Placental pericyte (primary cell): ENCODE results near the gene EIF2S3B. TPM values are rescaled to one million over a fixed set of nuclear protein-coding genes. Genes with fewer than 3 reads are reported as not detected.

Source experiments
- small RNA-seq: library from RNA; depleted of rRNA; stranded (forward); fragments of <200 nt; gene quantifications from one replicate; pipeline ENCODE3, GENCODE V24; 2012; ENCODE audit warnings: low replicate concordance
- total RNA-seq: library from RNA; depleted of rRNA; stranded (reverse); fragments of >200 nt; gene quantifications from 2 replicates; pipeline ENCODE4 v1.2.3, GENCODE V29; 2012

The EIF2S3B gene
- 0.86 and 2.8 TPM in 2 replicates for total RNA-seq

GRCh38 chr12:10505620-10506019 is at the start of gene EIF2S3B:
Gene EIF2S3B (plus strand): TSS chr12:10505890. CDS start chr12:10505903, 13 bp downstream.

Small RNA genes lying within 50 kb of the gene (small RNA-seq; reads per million reads assigned to genes)
- gene SLC25A39P2: not detected

Other genes starting within 250 kb of the EIF2S3B start
- gene KLRD1, start 198.0 kb upstream of the EIF2S3B start, total RNA-seq: 0.22 and 1.3 TPM in 2 replicates
- not detected in 2 replicates for gene KLRK1, start 115.8 kb upstream of the EIF2S3B start, total RNA-seq
- gene KLRC4, start 96.1 kb upstream of the EIF2S3B start, total RNA-seq: not detected in 2 replicates
- not detected in 2 replicates for gene KLRC3, start 85.3 kb upstream of the EIF2S3B start, total RNA-seq
- not detected in 2 replicates for gene KLRC2, start 69.9 kb upstream of the EIF2S3B start, total RNA-seq
- gene KLRC1, start 52.5 kb upstream of the EIF2S3B start, total RNA-seq: not detected in 2 replicates
- gene MAGOHB, start 107.7 kb downstream of the EIF2S3B start, total RNA-seq: 15.7 and 19.9 TPM in 2 replicates
- 0.14 TPM in 1 of 2 replicates, not detected in the other for gene STYK1, start 168.2 kb downstream of the EIF2S3B start, total RNA-seq
- 125 and 150 TPM in 2 replicates for gene YBX3, start 217.4 kb downstream of the EIF2S3B start, total RNA-seq